GM18517 (cell line): Measurements from ENCODE around the gene SLC28A1.
"Not testable (repeated sequence)": the region's sequence is repeated elsewhere in the genome, so short reads cannot be mapped to it uniquely, and the experiment has no call there.

Experiments used
- ATAC-seq: cut with Tn5 transposase; IDR thresholded peaks from one replicate; pipeline ENCODE4 v1.9.1; 2021; ENCODE audit warnings: mild to moderate bottlenecking, moderate library complexity; ENCODE audit not compliant: unreplicated experiment

Gene SLC28A1

GRCh38 chr15:84883916-84884781 is at the start of gene SLC28A1:
TSS of gene SLC28A1 (plus strand) at chr15:84884662. CDS start at chr15:84887761, 3,099 bp downstream.
- no peak for ATAC-seq

- ATAC-seq, result no peak
Measured at GRCh38 chr15:84834969-84835368, 49.5 kb upstream of the SLC28A1 start.

- no peak for ATAC-seq
Measured at GRCh38 chr15:84835661-84836337, 48.7 kb upstream of the SLC28A1 start.

- ATAC-seq, result no peak
Measured at GRCh38 chr15:84836844-84837243, 47.6 kb upstream of the SLC28A1 start.

GRCh38 chr15:84839714-84840113 is 44.7 kb upstream of the SLC28A1 start:
- no peak for ATAC-seq

GRCh38 chr15:84840255-84840654 is 44.2 kb upstream of the SLC28A1 start:
- no peak for ATAC-seq

- no peak for ATAC-seq
Measured at GRCh38 chr15:84840741-84841429, 43.6 kb upstream of the SLC28A1 start.

- no peak for ATAC-seq
Measured at GRCh38 chr15:84842781-84843180, 41.7 kb upstream of the SLC28A1 start.

- no peak for ATAC-seq
Measured at GRCh38 chr15:84844964-84845363, 39.5 kb upstream of the SLC28A1 start.

GRCh38 chr15:84845631-84846030 is 38.8 kb upstream of the SLC28A1 start:
- ATAC-seq, result not testable (repeated sequence)

- ATAC-seq, result no peak
Measured at GRCh38 chr15:84846269-84846668, 38.2 kb upstream of the SLC28A1 start.

- ATAC-seq, result no peak
Measured at GRCh38 chr15:84847382-84847781, 37.1 kb upstream of the SLC28A1 start.

GRCh38 chr15:84852212-84852611 is 32.2 kb upstream of the SLC28A1 start:
- ATAC-seq, result no peak

GRCh38 chr15:84855136-84855535 is 29.3 kb upstream of the SLC28A1 start:
- no peak for ATAC-seq

- ATAC-seq, result no peak
Measured at GRCh38 chr15:84855765-84856164, 28.7 kb upstream of the SLC28A1 start.

- ATAC-seq, result no peak
Measured at GRCh38 chr15:84856731-84857417, 27.6 kb upstream of the SLC28A1 start.

- ATAC-seq, result no peak
Measured at GRCh38 chr15:84857418-84858004, 27.0 kb upstream of the SLC28A1 start.

GRCh38 chr15:84858231-84858630 is 26.2 kb upstream of the SLC28A1 start:
- no peak for ATAC-seq

GRCh38 chr15:84859144-84859543 is 25.3 kb upstream of the SLC28A1 start:
- no peak for ATAC-seq

GRCh38 chr15:84859651-84860050 is 24.8 kb upstream of the SLC28A1 start:
- ATAC-seq, result no peak

GRCh38 chr15:84861781-84862180 is 22.7 kb upstream of the SLC28A1 start:
- ATAC-seq, result no peak
